Activated CD4-positive, CD25-positive, alpha-beta regulatory T cell (primary cell): ENCODE results near the gene PLAC1.

Experiments used
- DNase-seq, 4 experiments: peaks; one replicate each; lab custom pipeline; 2025; lab: John Stamatoyannopoulos, UW

PLAC1 gene

DNA sequence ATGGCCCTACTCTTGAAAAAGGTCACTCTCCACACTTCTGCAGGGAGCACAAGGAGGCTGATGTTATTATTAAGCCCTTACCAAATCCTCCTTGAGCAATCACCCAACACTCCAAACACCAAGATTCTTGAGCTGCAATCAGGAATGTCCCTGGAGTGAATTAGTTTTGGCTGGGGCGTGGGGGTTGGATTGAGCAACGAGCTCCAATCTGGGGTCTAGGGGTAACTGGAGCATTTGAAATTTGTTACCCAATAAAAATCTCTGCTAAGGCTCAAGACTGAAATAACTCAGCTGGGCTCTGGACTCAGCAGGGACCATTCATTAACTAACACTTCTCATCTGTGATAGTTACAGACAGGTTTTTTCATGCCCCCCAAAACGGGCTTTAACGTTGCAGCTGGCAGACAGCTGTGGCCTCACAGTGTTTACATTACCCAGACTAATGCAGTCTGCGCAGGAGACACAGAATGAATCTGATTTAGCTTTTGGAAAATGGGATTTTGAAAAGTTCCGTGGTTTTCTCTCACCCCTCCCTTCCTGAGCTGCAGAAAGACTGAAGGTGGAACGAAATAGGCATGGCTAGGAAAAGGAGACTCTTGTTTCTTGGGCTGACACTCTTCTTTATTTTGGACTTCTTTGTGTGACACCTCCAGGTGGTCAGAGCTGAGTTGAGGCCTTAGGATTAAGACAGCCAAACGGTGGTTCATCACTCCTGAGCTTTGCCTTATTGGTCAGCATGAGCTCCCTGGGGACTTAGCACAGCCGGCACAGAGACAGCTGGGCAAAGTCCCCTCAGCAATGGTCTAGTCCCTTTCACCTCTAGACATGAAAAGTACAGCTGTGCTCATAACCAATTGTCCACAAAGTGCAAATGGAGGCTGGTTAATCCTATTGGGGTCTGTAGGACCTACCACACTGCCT lies 26.6 kb downstream of the PLAC1 start:
- no peak for DNase-seq

- DNase-seq, result no peak
Measured at GRCh38 chrX:134628663-134629062, 29.6 kb downstream of the PLAC1 start.

DNA sequence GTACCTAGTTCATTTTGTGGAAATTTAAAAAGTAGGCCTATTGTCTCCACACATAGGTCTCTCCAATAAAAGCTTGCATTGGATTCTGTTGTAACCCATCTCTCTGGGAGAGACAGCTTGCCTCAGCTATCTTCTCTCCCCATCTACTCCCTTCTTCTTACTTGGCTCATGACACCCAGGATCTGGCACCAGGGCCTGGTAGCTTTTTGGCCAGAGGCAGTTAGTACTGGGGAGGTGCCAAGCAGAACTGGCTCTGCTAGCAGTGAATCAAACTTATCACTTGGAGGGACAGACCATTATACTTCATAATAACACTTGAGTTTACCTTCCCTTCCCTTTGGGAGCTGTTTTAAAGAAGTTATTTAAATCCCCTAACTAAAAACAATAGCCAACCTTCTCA lies 31.8 kb downstream of the PLAC1 start:
- no peak for DNase-seq

GRCh38 chrX:134625315-134625718 lies 33.0 kb downstream of the PLAC1 start:
- DNase-seq, result no peak

- DNase-seq, result no peak
Measured at GRCh38 chrX:134624046-134624430, 34.2 kb downstream of the PLAC1 start.

- no peak for DNase-seq
Measured at GRCh38 chrX:134623293-134624045, 34.8 kb downstream of the PLAC1 start.

DNA sequence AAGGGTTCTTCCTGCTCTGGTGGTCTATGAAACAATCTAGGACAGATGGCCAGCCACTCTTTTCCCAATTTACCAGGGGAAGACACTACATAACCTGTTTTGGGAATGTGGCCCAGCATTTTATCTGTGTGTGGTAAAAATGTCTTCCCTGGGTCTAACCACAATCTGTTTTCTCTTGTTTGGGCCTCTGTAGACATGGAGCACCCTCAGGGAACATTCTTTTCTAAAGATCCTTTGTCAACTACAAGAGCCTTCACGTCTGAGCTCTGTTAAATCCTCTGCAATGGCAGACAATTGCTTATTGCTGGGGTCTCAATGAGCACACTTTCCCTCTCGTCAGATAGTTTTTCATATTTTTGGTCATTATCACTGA lies 35.5 kb downstream of the PLAC1 start:
- DNase-seq, result no peak

DNA sequence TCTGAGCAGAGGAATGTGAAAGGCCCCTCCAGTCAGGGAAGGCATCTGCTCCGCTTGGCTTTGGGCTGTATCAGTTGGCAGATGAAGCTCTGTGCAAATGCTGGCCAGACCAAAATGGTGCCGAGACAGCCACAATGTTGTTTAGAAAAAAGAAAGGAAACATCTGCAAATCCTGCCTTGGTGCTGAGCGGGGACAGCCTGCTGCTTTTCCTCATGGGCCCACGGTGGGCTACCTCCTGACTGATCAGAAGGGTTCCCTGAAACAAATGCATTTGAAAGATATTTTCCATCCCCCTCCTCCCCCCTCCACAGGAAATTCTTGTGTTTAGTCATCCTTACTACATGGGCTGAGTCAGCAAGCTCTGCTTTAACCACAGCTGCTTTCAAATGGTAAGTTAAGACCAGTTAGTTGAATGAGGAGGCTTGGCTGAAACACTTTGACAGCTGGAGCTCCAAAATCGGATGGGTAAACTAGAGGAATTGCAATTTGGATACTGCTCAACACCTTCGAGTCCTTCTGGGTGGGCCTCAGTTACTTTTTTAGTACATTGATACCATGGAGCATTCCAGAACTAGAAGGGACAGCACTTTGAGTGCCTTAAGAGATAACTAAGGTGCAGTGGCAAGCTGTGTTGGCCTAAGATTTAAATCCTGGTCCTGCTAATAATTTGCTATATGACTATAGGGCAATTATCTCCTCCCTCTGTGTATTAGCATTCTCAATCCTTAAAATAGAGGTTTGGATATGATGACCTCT lies 36.0 kb downstream of the PLAC1 start:
- DNase-seq, result no peak

DNA sequence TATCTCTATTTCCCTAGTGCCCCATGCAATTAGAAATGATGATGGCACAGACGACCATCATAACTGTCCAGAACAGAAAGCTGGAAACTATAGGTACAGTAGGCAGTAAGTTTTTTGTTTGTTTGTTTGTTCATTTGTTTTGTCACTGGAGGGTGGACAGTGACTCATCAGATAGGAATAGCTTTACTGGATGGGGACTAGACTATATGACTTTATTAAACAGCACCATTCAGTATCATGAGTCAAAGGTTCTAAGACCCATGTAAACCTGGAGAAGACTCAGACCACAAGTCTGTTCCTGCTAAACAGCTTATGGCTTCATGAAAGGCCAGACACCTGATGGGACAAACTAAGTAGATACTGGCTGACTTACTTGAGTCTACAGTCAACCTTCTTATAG lies 38.4 kb downstream of the PLAC1 start:
- no peak for DNase-seq

GRCh38 chrX:134613396-134613795 lies 44.9 kb downstream of the PLAC1 start:
- DNase-seq, result no peak

DNA sequence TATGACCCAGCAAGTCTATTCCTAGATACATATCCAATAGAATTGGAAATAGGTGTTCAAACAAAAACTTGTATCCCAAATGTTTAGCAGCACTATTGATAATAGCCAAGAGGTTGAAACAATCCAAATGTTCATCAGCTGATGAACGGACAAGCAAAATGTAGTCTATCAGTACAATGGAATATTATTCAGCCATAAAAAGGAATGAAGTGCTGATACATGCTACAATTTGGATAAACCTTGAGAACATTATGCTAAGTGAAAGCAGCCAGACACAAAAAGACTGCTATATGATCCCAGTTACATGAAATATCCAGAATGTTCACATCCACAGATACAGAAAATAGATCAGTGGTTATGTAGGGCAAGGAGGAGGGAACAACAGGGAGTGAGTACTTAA lies 50.1 kb downstream of the PLAC1 start:
- no peak for DNase-seq

- DNase-seq, result no peak
Measured at GRCh38 chrX:134607523-134607922, 50.7 kb downstream of the PLAC1 start.

- no peak for DNase-seq
Measured at GRCh38 chrX:134604701-134605311, 53.5 kb downstream of the PLAC1 start.

DNA sequence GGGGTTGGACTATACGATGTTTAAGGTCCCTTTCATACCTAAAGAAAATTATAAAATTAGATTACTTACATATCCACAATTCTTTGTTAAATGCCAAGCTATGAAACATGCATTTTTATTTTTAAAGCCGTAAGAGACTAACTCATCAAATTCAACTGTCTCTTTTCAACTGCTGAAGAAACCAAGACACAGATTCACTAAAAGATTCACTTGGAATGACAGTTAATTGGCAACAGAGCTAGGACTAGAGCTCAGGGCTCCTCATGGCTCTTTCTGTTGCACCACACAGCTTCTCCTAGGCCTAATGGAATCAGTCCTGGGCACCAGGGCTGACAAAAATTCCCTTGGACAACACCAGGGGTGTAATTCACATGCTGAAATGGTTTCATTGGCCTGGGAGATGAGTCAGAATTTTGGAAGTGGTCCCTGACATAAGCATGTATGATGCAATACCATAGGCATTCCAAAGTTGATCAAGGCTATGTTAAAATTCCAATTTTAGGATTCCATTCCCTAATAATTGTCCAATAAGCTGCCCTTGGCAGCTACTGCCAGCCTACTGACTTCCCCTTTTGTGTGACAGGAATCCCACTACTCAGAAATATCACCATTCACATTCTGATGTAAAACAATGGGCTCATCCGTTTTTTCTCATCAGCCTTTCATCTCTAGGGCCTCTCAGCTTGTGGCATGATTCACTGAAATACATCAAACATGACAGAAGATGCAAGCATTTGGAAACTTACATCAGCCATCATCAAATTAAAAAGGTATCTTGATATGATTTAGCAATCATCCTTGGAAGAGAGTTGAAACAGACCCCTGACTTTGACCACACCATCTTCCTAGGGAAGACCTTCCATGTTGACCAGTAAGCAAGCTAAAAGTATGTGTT lies 54.2 kb downstream of the PLAC1 start:
- no peak for DNase-seq

- no peak for DNase-seq
Measured at GRCh38 chrX:134602410-134602809, 55.9 kb downstream of the PLAC1 start.

- no peak for DNase-seq
Measured at GRCh38 chrX:134601240-134601765, 57.0 kb downstream of the PLAC1 start.

DNA sequence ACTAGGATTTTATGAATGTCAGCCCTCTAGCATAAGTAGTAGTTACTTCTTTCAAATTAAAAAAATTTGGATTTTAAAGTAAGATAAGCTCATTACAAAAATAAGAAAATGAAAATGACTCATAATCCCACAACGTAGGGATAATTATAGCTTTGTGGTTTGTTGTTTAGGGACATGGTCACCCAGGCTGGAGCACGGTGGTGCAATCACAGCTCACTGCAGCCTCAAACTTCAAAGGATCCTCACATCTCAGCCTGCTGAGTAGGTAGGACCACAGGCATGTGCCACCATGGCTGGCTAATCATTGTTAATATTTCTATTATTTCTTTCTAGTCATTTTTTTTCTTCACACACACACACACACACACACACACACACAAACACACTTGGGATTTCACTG lies 57.6 kb downstream of the PLAC1 start:
- no peak for DNase-seq

GRCh38 chrX:134599184-134599914 lies 58.9 kb downstream of the PLAC1 start:
- no peak for DNase-seq

DNA sequence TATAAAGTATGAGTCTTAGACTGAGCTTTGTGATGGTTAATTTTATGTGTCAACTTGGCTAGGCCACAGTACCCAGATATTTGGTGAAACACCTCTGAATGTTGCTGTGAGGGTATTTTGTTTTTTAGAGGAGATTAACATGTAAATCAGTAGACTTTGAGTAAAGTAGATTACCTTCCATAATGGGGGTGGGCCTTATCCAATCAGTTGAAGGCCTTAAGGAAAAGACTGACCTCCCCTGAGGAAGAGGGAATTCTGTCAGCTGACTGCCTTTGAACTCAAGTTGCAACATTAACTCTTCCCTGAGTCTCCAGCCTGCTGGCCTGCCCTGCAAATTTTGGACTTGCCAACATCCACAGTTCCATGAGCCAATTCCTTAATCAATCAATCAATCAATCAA lies 66.0 kb downstream of the PLAC1 start:
- no peak for DNase-seq

GRCh38 chrX:134591502-134591901 lies 66.8 kb downstream of the PLAC1 start:
- DNase-seq, result no peak
